ENCODE measurements around the gene ACSL5.

ACSL5 gene

DNA sequence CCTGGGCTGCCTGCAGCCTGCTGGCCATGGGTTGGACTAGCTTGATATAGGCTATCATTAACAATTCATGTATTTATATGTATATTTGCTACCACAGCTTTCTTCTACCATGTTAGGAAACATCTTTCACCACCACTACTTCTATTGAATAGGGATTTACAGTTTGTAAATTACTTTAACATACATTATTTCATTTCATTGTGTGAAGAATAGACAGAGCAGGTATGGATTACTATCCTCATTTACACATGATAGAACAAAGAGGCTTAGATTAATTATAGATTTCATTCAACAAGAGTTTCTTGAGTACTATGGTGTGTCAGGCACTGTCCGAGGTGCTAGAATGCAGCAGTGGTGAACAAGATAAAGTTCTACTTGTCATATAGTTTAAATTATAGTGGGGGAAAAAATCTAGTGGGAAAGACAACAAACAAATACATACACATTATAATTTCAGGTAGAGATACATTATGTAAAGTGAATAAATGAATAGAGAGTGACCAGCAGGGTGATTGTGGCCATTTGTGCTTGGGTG, 93.7 kb downstream of the ACSL5 start:
- DNase-seq: no peak

DNA sequence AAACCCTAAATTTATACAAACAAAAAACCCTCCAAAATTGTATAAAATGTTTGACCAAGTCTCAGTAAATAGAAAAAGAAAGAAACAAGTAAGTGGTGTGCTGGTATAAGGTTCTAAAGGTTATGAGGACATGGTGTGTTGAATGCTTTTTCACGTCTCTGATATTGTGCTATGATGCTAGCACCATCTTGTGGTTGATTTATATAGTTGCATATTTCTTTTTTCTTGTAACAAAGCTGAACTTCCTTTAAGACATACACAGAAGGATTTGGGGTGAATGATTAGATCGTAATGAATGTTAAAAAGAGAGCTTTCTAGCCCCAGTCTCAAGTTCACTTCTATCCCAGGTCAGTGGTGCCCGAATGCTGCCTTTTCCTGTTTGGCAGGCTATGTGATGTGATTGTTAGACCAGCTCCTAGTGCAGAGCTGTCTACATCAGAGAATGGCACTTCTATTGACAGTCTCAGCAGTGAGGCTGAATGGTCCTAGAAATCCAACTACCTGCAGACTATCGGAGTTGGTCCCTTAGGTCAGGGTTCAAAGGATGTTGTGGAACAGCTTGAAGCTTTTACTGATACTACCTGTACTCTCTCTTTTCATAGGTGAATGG, 98.1 kb downstream of the ACSL5 start:
- no peak for DNase-seq

DNA sequence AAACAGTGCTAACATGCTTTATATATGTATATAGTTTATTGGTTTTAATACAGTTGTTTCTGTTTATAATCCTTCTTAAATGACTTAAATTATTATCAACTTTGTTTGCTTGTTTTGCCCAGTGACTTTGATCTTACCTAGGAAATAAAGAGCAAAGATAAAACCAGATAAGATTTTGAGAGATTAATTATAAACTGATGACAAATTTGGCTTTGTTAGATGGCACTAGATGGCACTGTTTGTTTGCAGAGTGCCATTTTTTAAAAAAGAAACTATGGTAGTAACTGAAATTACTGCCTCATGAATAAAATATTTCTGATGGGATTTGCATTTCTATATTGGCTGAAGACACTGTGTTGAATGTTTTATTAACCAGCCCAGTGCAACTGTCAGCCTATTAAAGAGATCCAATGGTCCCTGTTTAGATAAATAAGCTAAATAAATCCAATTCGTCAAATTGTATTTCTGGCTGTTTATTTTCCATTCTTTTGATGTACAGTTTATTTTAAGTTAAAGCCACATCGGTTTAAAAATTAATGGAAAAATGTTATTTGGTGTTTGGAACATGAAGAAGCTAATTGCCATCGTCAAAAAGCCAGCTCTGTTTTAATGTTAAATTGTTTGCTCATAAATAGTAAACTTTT, 101.8 kb downstream of the ACSL5 start:
- no peak for DNase-seq
